Activated B cell treated with CpG ODN at 0.5 μM for 24 hours (primary cell): ENCODE results near the gene PFDN6. TPM values are rescaled to one million over a fixed set of nuclear protein-coding genes. Genes with fewer than 3 reads are reported as not detected.

ENCODE experiments used
- ATAC-seq: fragments of 200-7000 bp; cut with Tn5 transposase; one replicate; pipeline ENCODE4 v1.10.0; 2021; ENCODE audit warnings: low read depth, mild to moderate bottlenecking, moderate library complexity
- CTCF ChIA-PET: fragments of 350-600 bp; sonication (Branson Sonifier 250); formaldehyde crosslinking; loops from one replicate; lab custom pipeline; 2021; ENCODE audit warnings: antibody characterized with exemption; lab: Charles Lee
- POLR2A ChIA-PET: fragments of 350-600 bp; sonication (Branson Sonifier 250); formaldehyde crosslinking; loops from one replicate; lab custom pipeline; 2021; ENCODE audit warnings: antibody characterized with exemption; lab: Charles Lee
- DNase-seq: peaks from one replicate; pipeline ENCODE4 v3.0.0; 2022
- H3K27ac Mint-ChIP-seq: one replicate; pipeline ENCODE4 v1.8.0; 2020; ENCODE audit warnings: mixed read lengths
- H3K27me3 Mint-ChIP-seq: one replicate; pipeline ENCODE4 v1.8.0; 2021; ENCODE audit warnings: mixed read lengths
- H3K36me3 Mint-ChIP-seq: one replicate; pipeline ENCODE4 v1.8.0; 2021; ENCODE audit warnings: low read depth, mixed read lengths
- H3K4me1 Mint-ChIP-seq: one replicate; pipeline ENCODE4 v1.8.0; 2021; ENCODE audit warnings: mixed read lengths
- H3K4me3 Mint-ChIP-seq: one replicate; pipeline ENCODE4 v1.8.0; 2020; ENCODE audit warnings: mild to moderate bottlenecking, mixed read lengths
- H3K9me3 Mint-ChIP-seq: one replicate; pipeline ENCODE4 v1.8.0; 2020; ENCODE audit warnings: mixed read lengths
- CTCF ChIP-seq: fragments of 200-600 bp; IDR thresholded peaks from one replicate; pipeline ENCODE4 v1.8.0; 2022; ENCODE audit warnings: antibody characterized with exemption, mild to moderate bottlenecking
- intact Hi-C: fragments of 100-400 bp; cut with micrococcal nuclease; formaldehyde crosslinking; loops from one replicate; pipeline ENCODE4 v1.15.1; 2024
- total RNA-seq: library from RNA; stranded (reverse); gene quantifications from 2 replicates; pipeline ENCODE4 v1.2.3, GENCODE V29; 2022

The PFDN6 gene
- 82.8 and 95.1 TPM in 2 replicates for total RNA-seq

GRCh38 chr6:33288921-33289783 is at the start of gene PFDN6, which contains the start of gene WDR46:
Gene PFDN6, plus strand, starts transcription at chr6:33289601. Its CDS starts 256 bp downstream, at chr6:33289857.
Gene WDR46, minus strand, starts transcription at chr6:33289239. Its CDS starts 69 bp downstream, at chr6:33289170.
- ChIA-PET CTCF (interaction anchor here (0.7 to 3.9 kb wide), 7 partner anchors 9 to 56 kb away, joined by 3 to 21 read pairs (median 5); partner anchors contain the start of genes B3GALT4, RPS18 and VPS52), POLR2A (interaction anchor here (0.6 to 5.4 kb wide), 29 partner anchors 8 to 1637 kb away, joined by 3 to 80 read pairs (median 6); partner anchors contain the start of genes ABHD16A, B3GALT4, CUTA and HLA-DMA)
- Mint-ChIP-seq H3K36me3 (peaks cover 80% of the 10 kb centered on the region), H3K4me3 (peak within 1 kb of the TSS; percentile 100), H3K27ac (peak within 1 kb of the TSS; percentile 95), H3K27me3 (no peaks in the 10 kb centered on the region), H3K4me1 (peaks cover 48% of the 10 kb centered on the region), H3K9me3 (no peaks in the 10 kb centered on the region)
- intact Hi-C loops = loop anchor here (1.0 to 2.0 kb wide), 6 partner anchors 10 to 89 kb away; partner anchors contain the start of genes B3GALT4, RXRB, SLC39A7 and VPS52
- peak; percentile 94 for ATAC-seq
- DNase-seq = peak; percentile 66
- TF ChIP-seq CTCF = no peak

GRCh38 chr6:33241968-33242367 is 47.4 kb upstream of the PFDN6 start:
- Mint-ChIP-seq H3K9me3 (no peaks in the 10 kb centered on the region), H3K36me3 (no peaks in the 10 kb centered on the region), H3K27ac (no peak overlapping the region), H3K27me3 (peaks cover 6% of the 10 kb centered on the region), H3K4me3 (no peak overlapping the region), H3K4me1 (peaks cover 3% of the 10 kb centered on the region)
- no peak for ATAC-seq
- ChIA-PET CTCF (no interaction called here), POLR2A (no interaction called here)
- intact Hi-C loops = no loop called here
- TF ChIP-seq CTCF = no peak
- no peak for DNase-seq

GRCh38 chr6:33243476-33243875 is 45.9 kb upstream of the PFDN6 start:
- H3K4me3 Mint-ChIP-seq = no peak overlapping the region
- CTCF ChIA-PET = no interaction called here
- H3K4me1 Mint-ChIP-seq = peaks cover 10% of the 10 kb centered on the region
- H3K27me3 Mint-ChIP-seq = peaks cover 4% of the 10 kb centered on the region
- intact Hi-C loops = no loop called here
- no peaks in the 10 kb centered on the region for H3K36me3 Mint-ChIP-seq
- POLR2A ChIA-PET = no interaction called here
- ATAC-seq (no peak), DNase-seq (no peak)
- no peak overlapping the region for H3K27ac Mint-ChIP-seq
- no peak for TF ChIP-seq CTCF
- H3K9me3 Mint-ChIP-seq = no peaks in the 10 kb centered on the region

GRCh38 chr6:33247977-33248642 is 41.3 kb upstream of the PFDN6 start:
- peak overlapping the region; percentile 91 for H3K27ac Mint-ChIP-seq
- intact Hi-C loops = loop anchor here (1.0 to 2.0 kb wide), 8 partner anchors 41 to 363 kb away; partner anchors contain the start of genes PFDN6 and WDR46
- peaks cover 24% of the 10 kb centered on the region for H3K36me3 Mint-ChIP-seq
- peak; percentile 86 for DNase-seq
- H3K27me3 Mint-ChIP-seq = peaks cover 2% of the 10 kb centered on the region
- ATAC-seq = peak; percentile 48
- TF ChIP-seq CTCF = peak; percentile 53
- ChIA-PET POLR2A (interaction anchor here (0.6 to 5.5 kb wide), 29 partner anchors 9 to 362 kb away, joined by 3 to 55 read pairs (median 8); partner anchors contain the start of genes B3GALT4, HLA-DPA1, HLA-DPB1 and HSD17B8), CTCF (interaction anchor here (0.6 to 2.5 kb wide), 33 partner anchors 10 to 354 kb away, joined by 3 to 29 read pairs (median 4); partner anchors contain the start of genes B3GALT4, HSD17B8, RING1 and RPS18)
- no peaks in the 10 kb centered on the region for H3K9me3 Mint-ChIP-seq
- H3K4me1 Mint-ChIP-seq = peaks cover 28% of the 10 kb centered on the region
- H3K4me3 Mint-ChIP-seq = peak overlapping the region; percentile 91
